Common myeloid progenitor, CD34-positive (primary cell): ENCODE data around the gene WDR45.

Experiments
- CTCF ChIA-PET: fragments of 350-600 bp; sonication (Branson Sonifier 250); formaldehyde crosslinking; loops from one replicate; lab custom pipeline; 2021; ENCODE audit warnings: antibody characterized with exemption; lab: Charles Lee
- POLR2A ChIA-PET: fragments of 350-600 bp; sonication (Branson Sonifier 250); formaldehyde crosslinking; loops from one replicate; lab custom pipeline; 2021; ENCODE audit warnings: antibody characterized with exemption; lab: Charles Lee
- DNase-seq, 3 donors: peaks; one replicate each; pipeline versions ENCODE4 v3.0.0 to v3.0.0-alpha.2; 2013
- H3K27ac ChIP-seq, 2 experiments: 1 replicate in 1 of 2; 2 replicates in 1 of 2; pipeline ENCODE4 v1.7.0; 2013; ENCODE audit warnings: inconsistent platforms in 2 of 2, low read length in 2 of 2, mild to moderate bottlenecking in 2 of 2, low read depth in 1 of 2, moderate library complexity in 1 of 2; ENCODE audit not compliant: severe bottlenecking in 2 of 2, insufficient read depth in 1 of 2, poor library complexity in 1 of 2
- H3K27me3 ChIP-seq, 5 experiments: replicated peaks in 2 of 5; 1 replicate in 3 of 5; 2 replicates in 2 of 5; pipeline versions ENCODE4 v1.6.1 to v1.7.0; 2013; ENCODE audit warnings: low read length in 4 of 5, mild to moderate bottlenecking in 2 of 5, moderate library complexity in 2 of 5, inconsistent platforms in 1 of 5; ENCODE audit not compliant: insufficient read depth in 5 of 5, control insufficient read depth in 4 of 5
- H3K36me3 ChIP-seq, 4 experiments: 1 replicate in 2 of 4; 2 replicates in 2 of 4; pipeline versions ENCODE4 v1.6.1 to v1.7.0; 2013; ENCODE audit warnings: low read length in 3 of 4, control low read depth in 1 of 4, mild to moderate bottlenecking in 1 of 4; ENCODE audit not compliant: control insufficient read depth in 4 of 4, insufficient read depth in 4 of 4
- H3K4me1 ChIP-seq, 4 experiments: 1 replicate in 3 of 4; 2 replicates in 1 of 4; pipeline versions ENCODE4 v1.6.1 to v1.7.1; 2013; ENCODE audit warnings: low read length in 3 of 4, mild to moderate bottlenecking in 3 of 4, control low read depth in 1 of 4, inconsistent platforms in 1 of 4, moderate library complexity in 1 of 4; ENCODE audit not compliant: control insufficient read depth in 4 of 4, insufficient read depth in 4 of 4; ENCODE audit errors: control extremely low read depth in 1 of 4
- H3K4me3 ChIP-seq, 7 experiments: 1 replicate in 4 of 7; 2 replicates in 3 of 7; pipeline versions ENCODE4 v1.5.1 to v1.7.0; 2013; ENCODE audit warnings: mild to moderate bottlenecking in 7 of 7, low read length in 6 of 7, moderate library complexity in 6 of 7, inconsistent platforms in 2 of 7, low read depth in 2 of 7, control low read depth in 1 of 7; ENCODE audit not compliant: insufficient read depth in 4 of 7, control insufficient read depth in 1 of 7; ENCODE audit errors: extremely low read depth in 1 of 7
- H3K9me3 ChIP-seq, 5 experiments: 1 replicate in 4 of 5; 2 replicates in 1 of 5; pipeline versions ENCODE4 v1.6.1 to v1.7.1; 2013; ENCODE audit warnings: low read length in 4 of 5, mild to moderate bottlenecking in 2 of 5, inconsistent platforms in 1 of 5, low read depth in 1 of 5, moderate library complexity in 1 of 5; ENCODE audit not compliant: control insufficient read depth in 4 of 5, insufficient read depth in 2 of 5; ENCODE audit errors: control extremely low read depth in 1 of 5
- WGBS: methylation state at CpG from one replicate; pipeline ENCODE4 v1.1.5; 2013; ENCODE audit not compliant: insufficient coverage; 5-methylcytosine and 5-hydroxymethylcytosine counted together

The WDR45 gene

GRCh38 chrX:49054073-49054762 is 25.5 kb downstream of the WDR45 start:
- CTCF ChIA-PET: no interaction called here

GRCh38 chrX:49053223-49054072 is 26.2 kb downstream of the WDR45 start:
- DNase-seq: peak; percentile 61 to 77 (median 71)
- Histone ChIP-seq H3K36me3 (peaks cover 0 to 2% (median 0%) of the 10 kb centered on the region in 4 experiments), H3K4me3 (peak overlapping the region; percentile 42 to 72 (median 63)), H3K27me3 (no peaks in the 10 kb centered on the region), H3K9me3 (peaks cover 0 to 2% (median 0%) of the 10 kb centered on the region in 5 experiments), H3K4me1 (peaks cover 0 to 20% (median 8%) of the 10 kb centered on the region in 4 experiments), H3K27ac (peak overlapping the region in 1 of 2 experiments; percentile 70)
- ChIA-PET CTCF (interaction anchor here (1.1 kb wide), 1 partner anchor 10 kb away, joined by 3 read pairs; no protein-coding TSS in a partner anchor), POLR2A (no interaction called here)
- WGBS: 36% methylated on average over 72 of the region's 79 CpGs

More at GRCh38 chrX:49054073-49054762, 25.5 kb downstream of the WDR45 start:
- Histone ChIP-seq H3K4me1 (peaks cover 0 to 20% (median 8%) of the 10 kb centered on the region in 4 experiments), H3K27ac (peak overlapping the region in 1 of 2 experiments; percentile 70), H3K36me3 (peaks cover 0 to 2% (median 0%) of the 10 kb centered on the region in 4 experiments), H3K4me3 (peak overlapping the region in 6 of 7 experiments; percentile 42 to 72 (median 64)), H3K27me3 (no peaks in the 10 kb centered on the region), H3K9me3 (peaks cover 0 to 2% (median 0%) of the 10 kb centered on the region in 5 experiments)
- POLR2A ChIA-PET: no interaction called here
- 90% methylated on average over 4 of the region's 5 CpGs for WGBS
- DNase-seq: no peak

- H3K36me3 ChIP-seq: peaks cover 0 to 6% (median 2%) of the 10 kb centered on the region in 4 experiments
- 47% methylated on average over 13 of the region's 13 CpGs for WGBS
- ChIA-PET CTCF (interaction anchor here (0.7 to 2.6 kb wide), 8 partner anchors 9 to 85 kb away, joined by 3 to 9 read pairs (median 3); partner anchors contain the start of gene KCND1), POLR2A (interaction anchor here (1.0 kb wide), 1 partner anchor 105 kb away, joined by 6 read pairs; no protein-coding TSS in a partner anchor)
- DNase-seq: no peak
- peaks cover 6 to 38% (median 31%) of the 10 kb centered on the region in 4 experiments for H3K4me1 ChIP-seq
- peak overlapping the region in 1 of 7 experiments; percentile 43 for H3K4me3 ChIP-seq
- H3K27ac ChIP-seq: peak overlapping the region in 1 of 2 experiments; percentile 43
- H3K9me3 ChIP-seq: no peaks in the 10 kb centered on the region
- H3K27me3 ChIP-seq: no peaks in the 10 kb centered on the region
These were observed 35.8 kb downstream of the WDR45 start for GRCh38 chrX:49043987-49044281.

- POLR2A ChIA-PET: interaction anchor here (0.6 to 1.0 kb wide), 5 partner anchors 41 to 106 kb away, joined by 3 to 6 read pairs (median 4); no protein-coding TSS in a partner anchor
These were observed 36.3 kb downstream of the WDR45 start, which contains the start of gene TFE3 for GRCh38 chrX:49043220-49043986. Gene TFE3 (minus strand): TSS chrX:49043357. CDS start chrX:49043226, 131 bp downstream.

GRCh38 chrX:49042581-49043219 is 37.0 kb downstream of the WDR45 start:
- ChIA-PET POLR2A (interaction anchor here (0.7 to 1.4 kb wide), 4 partner anchors 40 to 107 kb away, joined by 3 to 4 read pairs (median 4); partner anchors contain the start of gene GRIPAP1), CTCF (interaction anchor here (0.8 to 1.6 kb wide), 4 partner anchors 14 to 71 kb away, joined by 3 to 4 read pairs (median 4); partner anchors contain the start of gene KCND1)
- no peaks in the 10 kb centered on the region for H3K9me3 ChIP-seq
- DNase-seq: no peak
- WGBS: 47% methylated on average over 22 of the region's 29 CpGs
- no peaks in the 10 kb centered on the region for H3K27me3 ChIP-seq
- peaks cover 0 to 18% (median 8%) of the 10 kb centered on the region in 4 experiments for H3K36me3 ChIP-seq
- peak overlapping the region; percentile 65 to 90 for H3K27ac ChIP-seq
- H3K4me1 ChIP-seq: peaks cover 6 to 44% (median 36%) of the 10 kb centered on the region in 4 experiments
- peak overlapping the region; percentile 68 to 84 (median 76) for H3K4me3 ChIP-seq

More at GRCh38 chrX:49043220-49043986, 36.3 kb downstream of the WDR45 start, which contains the start of gene TFE3:
- peak within 1 kb of the TSS; percentile 65 to 90 for H3K27ac ChIP-seq
- H3K36me3 ChIP-seq: peaks cover 0 to 11% (median 3%) of the 10 kb centered on the region in 4 experiments
- WGBS: 43% methylated on average over 48 of the region's 67 CpGs
- peaks cover 6 to 43% (median 36%) of the 10 kb centered on the region in 4 experiments for H3K4me1 ChIP-seq
- DNase-seq: peak; percentile 98 to 99 (median 99)
- H3K9me3 ChIP-seq: no peaks in the 10 kb centered on the region
- CTCF ChIA-PET: interaction anchor here (0.7 to 2.6 kb wide), 9 partner anchors 10 to 85 kb away, joined by 3 to 9 read pairs (median 3); partner anchors contain the start of gene KCND1
- H3K27me3 ChIP-seq: no peaks in the 10 kb centered on the region
- H3K4me3 ChIP-seq: peak within 1 kb of the TSS; percentile 68 to 84 (median 76)
